Measurements from ENCODE around the gene CENPN. TPM values are rescaled to one million over a fixed set of nuclear protein-coding genes. Genes with fewer than 3 reads are reported as not detected.

The CENPN gene, protein sequence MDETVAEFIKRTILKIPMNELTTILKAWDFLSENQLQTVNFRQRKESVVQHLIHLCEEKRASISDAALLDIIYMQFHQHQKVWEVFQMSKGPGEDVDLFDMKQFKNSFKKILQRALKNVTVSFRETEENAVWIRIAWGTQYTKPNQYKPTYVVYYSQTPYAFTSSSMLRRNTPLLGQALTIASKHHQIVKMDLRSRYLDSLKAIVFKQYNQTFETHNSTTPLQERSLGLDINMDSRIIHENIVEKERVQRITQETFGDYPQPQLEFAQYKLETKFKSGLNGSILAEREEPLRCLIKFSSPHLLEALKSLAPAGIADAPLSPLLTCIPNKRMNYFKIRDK
- total RNA-seq (2013; cell fraction: nucleolus; rRNA removed): 12.1 and 18.8 TPM in 2 replicates
- total RNA-seq (2014; rRNA removed) (39.8 and 40.2 TPM in 2 replicates), total RNA-seq (2014; rRNA removed; fragmentation: Illumina TruSeq; extraction: Trizol) (48.8 and 49.8 TPM in 2 replicates), total RNA-seq (2021) (43.7 and 44.6 TPM in 2 replicates), polyA plus RNA-seq (2011; rRNA removed) (63.9 and 97.4 TPM in 2 replicates), polyA plus RNA-seq (2014; fragmentation: Illumina TruSeq; extraction: Trizol) (68.9 and 76.4 TPM in 2 replicates), polyA plus RNA-seq (2014; fragmentation: Nextera tagmentation; extraction: Ambion mirVana) (100 to 1,000 TPM; 134 to 143 TPM), polyA plus RNA-seq (2014; rRNA removed) (31.2 and 74.1 TPM in 2 replicates), polyA plus RNA-seq (2016; fragmentation: Nextera tagmentation; extraction: Ambion mirVana) (10 to 100 TPM; 64.8 to 73.7 TPM), polyA minus RNA-seq (2011; rRNA and poly(A)+ RNA removed) (35.3 and 46.3 TPM in 2 replicates), Bru-seq, nascent RNA (percentile 70 among the genes with signal in this experiment), BruChase-seq, experiment 1, labeled RNA remaining after a 6-hour chase (percentile 68 among the genes with signal in this experiment), BruChase-seq, experiment 2, labeled RNA remaining after a 2-hour chase (percentile 72 among the genes with signal in this experiment)
- 35.5 TPM for polyA plus RNA-seq (2011; ENCODE audit: low read depth)
- polyA plus RNA-seq (2011; cell fraction: cytosol; rRNA removed): 29.9 and 43.4 TPM in 2 replicates
- polyA plus RNA-seq (2011; cell fraction: nucleus; rRNA removed): 29.7 and 34.5 TPM in 2 replicates
- 25.2 and 70.0 TPM in 2 replicates for polyA plus RNA-seq (2012)
- 18.8 and 25.5 TPM in 2 replicates for polyA minus RNA-seq (2011; cell fraction: cytosol; rRNA and poly(A)+ RNA removed)
- polyA minus RNA-seq (2011; cell fraction: nucleus; rRNA and poly(A)+ RNA removed): 11.5 and 28.3 TPM in 2 replicates
- long read RNA-seq, experiment 1, transcript CENPN-201 (7 exons, 1,398 nt): major isoform, 18 of 44 reads
- long read RNA-seq, experiment 1, transcript CENPN-202 (11 exons, 2,481 nt): major isoform, 18 of 44 reads
- long read RNA-seq, experiment 1, partial matches to known transcripts: 2 of 44 reads
- long read RNA-seq, experiment 1, other reads (novel, unspliced or antisense): 4 of 44 reads
- long read RNA-seq, experiment 2, transcript CENPN-204 (10 exons, 971 nt): minor isoform, 8 of 192 reads
- long read RNA-seq, experiment 2, transcript CENPN-201 (7 exons, 1,398 nt): minor isoform, 63 of 192 reads
- long read RNA-seq, experiment 2, transcript CENPN-202 (11 exons, 2,481 nt): major isoform, 79 of 192 reads
- long read RNA-seq, experiment 2, partial matches to known transcripts: 9 of 192 reads
- long read RNA-seq, experiment 2, other reads (novel, unspliced or antisense): 28 of 192 reads

DNA sequence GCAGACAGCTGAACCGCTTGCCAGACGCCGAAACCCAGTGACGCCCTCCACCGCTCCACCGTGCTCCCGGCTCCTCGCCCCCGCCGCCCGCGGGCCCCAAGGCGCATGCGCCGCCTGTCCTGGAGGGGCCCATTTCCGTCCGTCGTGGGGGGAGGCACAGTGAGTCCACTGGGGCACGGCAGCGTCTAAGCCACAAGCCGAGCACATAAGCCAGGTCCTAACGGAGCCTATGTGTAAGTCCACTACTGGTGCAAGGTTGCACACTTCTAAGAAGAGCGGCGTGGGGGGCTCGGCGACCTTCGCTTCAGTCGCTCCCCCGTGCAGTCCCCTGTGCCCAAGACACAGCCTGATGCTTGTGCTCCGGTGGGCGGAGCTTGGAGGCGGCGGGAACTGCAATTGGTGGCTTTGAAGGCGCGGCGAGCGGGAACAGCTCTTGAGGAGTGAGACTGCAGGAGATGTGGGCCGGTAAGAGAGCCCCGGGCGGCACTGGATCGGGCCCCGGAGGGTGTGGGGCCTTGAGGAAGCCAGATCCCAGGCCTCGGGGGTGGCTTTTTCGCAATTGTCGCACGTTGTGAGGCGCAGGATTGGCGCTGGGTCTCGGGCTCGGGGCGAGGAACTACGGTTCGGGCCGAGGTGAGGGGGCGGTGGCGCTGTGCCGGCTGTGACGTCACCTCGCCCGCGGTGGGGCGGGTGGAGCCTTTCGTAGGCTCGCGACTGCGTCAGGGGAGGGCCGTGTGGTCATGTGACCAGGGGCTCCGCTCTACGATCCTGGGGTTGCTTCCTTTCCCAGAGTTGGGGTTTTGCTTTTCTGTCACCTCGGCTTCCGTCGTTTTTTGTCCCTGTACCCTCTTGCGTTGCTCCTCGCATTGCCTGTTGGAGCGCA lies at the start of gene CENPN, which contains the start of gene CMC2:
Gene CENPN (plus strand): TSS at position 402 of the 883 bp plus-strand sequence. CDS start 4,726 bp downstream, outside the sequence.
Gene CMC2 (minus strand): TSS at position 73 of the 883 bp plus-strand sequence. CDS start 9,491 bp downstream, outside the sequence.
- H3K9ac ChIP-seq (ENCODE audit: control insufficient read depth, insufficient read depth, low read length): peak within 1 kb of the TSS; percentile 97
- FAIRE-seq (peak; percentile 85), ATAC-seq (peak; percentile 87), DNase-seq (ENCODE audit: low read depth, low spot score) (peak; percentile 95)
- no peaks in the 10 kb centered on the region for H3K27me3 ChIP-seq (replicated peaks in 1 of 2; ENCODE audit: control insufficient read depth in 2 of 2, insufficient read depth in 2 of 2, low read length in 1 of 2)
- H3K4me1 ChIP-seq (ENCODE audit: control insufficient read depth, insufficient read depth, low read length): peaks cover 9% of the 10 kb centered on the region
- no peaks in the 10 kb centered on the region for H3K9me3 ChIP-seq (replicated peaks; ENCODE audit: control insufficient read depth, insufficient read depth, low read length)
- SMC1A ChIA-PET (ENCODE audit: uncharacterized antibody, unreplicated experiment): interaction anchor here (0.9 to 1.4 kb wide), 2 partner anchors 9 to 14 kb away, joined by 4 read pairs; no protein-coding TSS in a partner anchor
- peaks cover 2 to 3% of the 10 kb centered on the region in 2 experiments; a peak in 2 of 4 replicates for H3K36me3 ChIP-seq (ENCODE audit: control insufficient read depth in 2 of 2, insufficient read depth in 2 of 2, low read length in 1 of 2)
- 1% methylated on average over 65 of the region's 75 CpGs for WGBS (ENCODE audit: insufficient coverage, insufficient replicate concordance, low lambda C conversion rate, missing lambda C conversion rate)
- in situ Hi-C loops (cut with MboI): no loop called here
- H3K79me2 ChIP-seq (ENCODE audit: control insufficient read depth, insufficient read depth, low read length): peaks cover 79% of the 10 kb centered on the region
- H2AFZ ChIP-seq (ENCODE audit: control insufficient read depth, low read depth, low read length): peak within 1 kb of the TSS; percentile 100
- peak within 1 kb of the TSS; percentile 100 for H3K27ac ChIP-seq (ENCODE audit: control insufficient read depth, insufficient read depth)
- POLR2A ChIA-PET: interaction anchor here (1.1 to 4.2 kb wide), 4 partner anchors 10 to 70 kb away, joined by 5 to 25 read pairs (median 10); partner anchors contain the start of genes ATMIN and C16orf46
- RAD21 ChIA-PET (ENCODE audit: unreplicated experiment): interaction anchor here (0.6 to 1.0 kb wide), 2 partner anchors 10 to 28 kb away, joined by 4 to 6 read pairs; partner anchors contain the start of gene ATMIN
- H4K20me1 ChIP-seq (ENCODE audit: control insufficient read depth, insufficient read depth): no peaks in the 10 kb centered on the region
- CTCF ChIA-PET: interaction anchor here (0.5 to 1.0 kb wide), 5 partner anchors 27 to 83 kb away, joined by 3 to 5 read pairs (median 3); partner anchors contain the start of gene ATMIN
- BruUV-seq (replicated peaks): TSS peak; percentile 62
- peak within 1 kb of the TSS; percentile 84 for H3K4me2 ChIP-seq (ENCODE audit: control insufficient read depth, insufficient read depth)
- intact Hi-C loops (cut with micrococcal nuclease; ENCODE audit: unreplicated experiment): loop anchor here (1.0 to 10.0 kb wide), 5 partner anchors 28 to 1648 kb away; partner anchors contain the start of genes ATMIN, C16orf46 and GAN
- H3K4me3 ChIP-seq: peak within 1 kb of the TSS; percentile 93
- TF ChIP-seq IKZF2 (IDR thresholded peaks at IDR 0.05) (peak; percentile 89 to 93; a peak in 3 of 4 replicates), FOXM1 (IDR thresholded peaks at IDR 0.05; ENCODE audit: low read depth, low read length) (0 out of 2 replicates have a peak, but pooled peaks have one; percentile 49), ASH2L (IDR thresholded peaks at IDR 0.05; ENCODE audit: borderline replicate concordance, low read depth) (no peak), MYC (IDR thresholded peaks at IDR 0.05; ENCODE audit: insufficient read depth, insufficient read length, insufficient replicate concordance, low read length, severe bottlenecking) (no peak), MEF2B (IDR thresholded peaks at IDR 0.05; ENCODE audit: partially characterized antibody, poor library complexity, severe bottlenecking) (no peak), HDGF (IDR thresholded peaks at IDR 0.05) (peak; percentile 77; the same call in 1 of the 2 replicates), CHD1 (IDR thresholded peaks at IDR 0.05; ENCODE audit: low read depth, low read length) (peak; percentile 99), PML (IDR thresholded peaks at IDR 0.05; ENCODE audit: low read length) (peak; percentile 82), NR2C1 (IDR thresholded peaks at IDR 0.05) (no peak), HCFC1 (IDR thresholded peaks at IDR 0.05; ENCODE audit: low read length) (peak; percentile 51; the same call in 1 of the 2 replicates)
- TF ChIP-seq, protein P1, sequence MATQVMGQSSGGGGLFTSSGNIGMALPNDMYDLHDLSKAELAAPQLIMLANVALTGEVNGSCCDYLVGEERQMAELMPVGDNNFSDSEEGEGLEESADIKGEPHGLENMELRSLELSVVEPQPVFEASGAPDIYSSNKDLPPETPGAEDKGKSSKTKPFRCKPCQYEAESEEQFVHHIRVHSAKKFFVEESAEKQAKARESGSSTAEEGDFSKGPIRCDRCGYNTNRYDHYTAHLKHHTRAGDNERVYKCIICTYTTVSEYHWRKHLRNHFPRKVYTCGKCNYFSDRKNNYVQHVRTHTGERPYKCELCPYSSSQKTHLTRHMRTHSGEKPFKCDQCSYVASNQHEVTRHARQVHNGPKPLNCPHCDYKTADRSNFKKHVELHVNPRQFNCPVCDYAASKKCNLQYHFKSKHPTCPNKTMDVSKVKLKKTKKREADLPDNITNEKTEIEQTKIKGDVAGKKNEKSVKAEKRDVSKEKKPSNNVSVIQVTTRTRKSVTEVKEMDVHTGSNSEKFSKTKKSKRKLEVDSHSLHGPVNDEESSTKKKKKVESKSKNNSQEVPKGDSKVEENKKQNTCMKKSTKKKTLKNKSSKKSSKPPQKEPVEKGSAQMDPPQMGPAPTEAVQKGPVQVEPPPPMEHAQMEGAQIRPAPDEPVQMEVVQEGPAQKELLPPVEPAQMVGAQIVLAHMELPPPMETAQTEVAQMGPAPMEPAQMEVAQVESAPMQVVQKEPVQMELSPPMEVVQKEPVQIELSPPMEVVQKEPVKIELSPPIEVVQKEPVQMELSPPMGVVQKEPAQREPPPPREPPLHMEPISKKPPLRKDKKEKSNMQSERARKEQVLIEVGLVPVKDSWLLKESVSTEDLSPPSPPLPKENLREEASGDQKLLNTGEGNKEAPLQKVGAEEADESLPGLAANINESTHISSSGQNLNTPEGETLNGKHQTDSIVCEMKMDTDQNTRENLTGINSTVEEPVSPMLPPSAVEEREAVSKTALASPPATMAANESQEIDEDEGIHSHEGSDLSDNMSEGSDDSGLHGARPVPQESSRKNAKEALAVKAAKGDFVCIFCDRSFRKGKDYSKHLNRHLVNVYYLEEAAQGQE (IDR thresholded peaks at IDR 0.05; ENCODE audit: low read depth, low read length): no peak

All from GM12878 (cell line).